RWPE2 (cell line): Measurements from ENCODE around the gene MARK3.

Experiments used
- ATAC-seq: fragments of 200-7000 bp; cut with Tn5 transposase; 3 replicates; pipeline ENCODE4 v1.9.1; 2021; ENCODE audit warnings: low read depth
- DNase-seq: peaks from one replicate; pipeline ENCODE4 v3.0.0-alpha.2; 2020; ENCODE audit warnings: low spot score
- H3K27ac ChIP-seq: fragments of 450-650 bp; 2 replicates; pipeline ENCODE4 v1.5.1; 2017; ENCODE audit warnings: mild to moderate bottlenecking; ENCODE audit not compliant: poor library complexity, severe bottlenecking
- H3K27me3 ChIP-seq: fragments of 250-450 bp; sonication (Bioruptor Pico); 2 replicates; pipeline ENCODE4 v1.5.1; 2021; ENCODE audit warnings: mild to moderate bottlenecking, moderate library complexity; ENCODE audit not compliant: insufficient read depth, poor library complexity, severe bottlenecking
- H3K36me3 ChIP-seq: fragments of 250-450 bp; sonication (Bioruptor Pico); 2 replicates; pipeline ENCODE4 v1.5.1; 2020; ENCODE audit warnings: low read depth, mild to moderate bottlenecking, moderate library complexity
- H3K4me1 ChIP-seq: fragments of 250-450 bp; sonication (Bioruptor Pico); 2 replicates; pipeline ENCODE4 v1.5.1; 2021; ENCODE audit warnings: mild to moderate bottlenecking, moderate library complexity; ENCODE audit not compliant: insufficient read depth, poor library complexity, severe bottlenecking
- H3K4me3 ChIP-seq: fragments of 250-450 bp; sonication (Bioruptor Pico); 2 replicates; pipeline ENCODE4 v1.5.1; 2021; ENCODE audit warnings: mild to moderate bottlenecking, moderate library complexity; ENCODE audit not compliant: severe bottlenecking
- H3K9me3 ChIP-seq: fragments of 250-450 bp; sonication (Bioruptor Pico); 2 replicates; pipeline ENCODE4 v1.5.1; 2021; ENCODE audit warnings: mild to moderate bottlenecking, moderate library complexity; ENCODE audit not compliant: severe bottlenecking
- CTCF ChIP-seq: fragments of 450-650 bp; IDR thresholded peaks from one replicate; pipeline ENCODE4 v1.5.1; 2017; ENCODE audit warnings: mild to moderate bottlenecking, moderate library complexity; ENCODE audit not compliant: poor library complexity, severe bottlenecking

Gene MARK3

GRCh38 chr14:103533137-103533998, 148.2 kb downstream of the MARK3 start:
- Histone ChIP-seq H3K27me3 (no peaks in the 10 kb centered on the region), H3K9me3 (no peaks in the 10 kb centered on the region), H3K27ac (no peak overlapping the region), H3K36me3 (peaks cover 12% of the 10 kb centered on the region), H3K4me1 (peaks cover 6% of the 10 kb centered on the region), H3K4me3 (no peak overlapping the region)
- no peak for DNase-seq
- no peak for TF ChIP-seq CTCF
- no peak for ATAC-seq

GRCh38 chr14:103533999-103534575, 148.9 kb downstream of the MARK3 start:
- no peak for DNase-seq
- TF ChIP-seq CTCF, result no peak
- H3K36me3 ChIP-seq, result peaks cover 12% of the 10 kb centered on the region
- H3K4me3 ChIP-seq, result no peak overlapping the region
- no peak for ATAC-seq
- H3K9me3 ChIP-seq, result no peaks in the 10 kb centered on the region
- no peaks in the 10 kb centered on the region for H3K27me3 ChIP-seq
- peaks cover 6% of the 10 kb centered on the region for H3K4me1 ChIP-seq
- no peak overlapping the region for H3K27ac ChIP-seq

GRCh38 chr14:103534576-103535061, 149.4 kb downstream of the MARK3 start:
- no peaks in the 10 kb centered on the region for H3K9me3 ChIP-seq
- H3K36me3 ChIP-seq, result peaks cover 12% of the 10 kb centered on the region

DNA sequence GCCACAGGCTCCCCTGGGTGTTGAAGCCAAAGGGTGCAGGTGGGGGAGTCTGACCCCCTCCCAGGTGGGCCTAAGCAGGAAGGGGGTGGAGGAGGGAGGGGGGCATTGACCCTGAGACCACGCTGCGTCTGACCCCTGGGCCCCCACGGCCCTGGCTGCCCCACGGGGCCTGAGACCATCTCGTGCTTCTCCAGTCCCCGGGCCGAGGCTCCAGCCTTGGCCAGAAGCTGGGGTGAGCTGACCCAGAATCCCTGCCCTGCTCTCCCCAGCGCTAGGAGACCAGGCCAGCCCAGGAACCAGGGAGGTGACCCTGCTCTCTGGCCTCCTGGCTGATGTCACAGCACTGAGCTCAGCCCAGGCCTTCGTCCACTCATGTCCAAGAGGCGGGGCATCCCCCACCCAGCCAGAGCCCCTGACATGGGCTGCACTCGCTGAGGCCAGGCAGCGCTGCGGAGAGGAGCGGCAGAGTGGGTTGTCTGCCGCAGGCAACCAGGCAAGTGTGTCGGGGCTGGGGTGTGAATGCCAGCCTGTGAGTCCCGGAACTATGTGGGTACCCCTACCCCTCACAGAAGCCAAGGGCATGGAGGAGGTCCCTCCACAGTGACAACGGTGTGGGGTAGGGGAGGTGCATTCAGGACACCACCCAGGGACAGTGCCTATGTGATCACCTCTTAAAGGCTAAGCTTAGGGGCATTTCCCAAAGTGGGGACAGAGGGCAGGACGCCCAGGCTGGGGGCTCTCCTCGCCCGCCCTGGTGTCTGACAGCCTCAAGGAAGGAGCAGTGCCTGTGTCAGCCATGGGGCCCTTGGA, 150.1 kb downstream of the MARK3 start:
- no peak overlapping the region for H3K4me3 ChIP-seq
- H3K9me3 ChIP-seq, result no peaks in the 10 kb centered on the region
- peaks cover 11% of the 10 kb centered on the region for H3K4me1 ChIP-seq
- no peak overlapping the region for H3K27ac ChIP-seq
- no peak for TF ChIP-seq CTCF
- H3K36me3 ChIP-seq, result peaks cover 9% of the 10 kb centered on the region
- no peaks in the 10 kb centered on the region for H3K27me3 ChIP-seq
- DNase-seq, result no peak
- no peak for ATAC-seq

More at GRCh38 chr14:103534576-103535061, 149.4 kb downstream of the MARK3 start:
- Histone ChIP-seq H3K27me3 (no peaks in the 10 kb centered on the region), H3K27ac (no peak overlapping the region), H3K4me1 (peaks cover 9% of the 10 kb centered on the region), H3K4me3 (no peak overlapping the region)
- DNase-seq (no peak), ATAC-seq (no peak)
- TF ChIP-seq CTCF, result no peak
